ENCODE measurements around the gene TBCD.

TBCD gene

GRCh38 chr17:82817947-82818346 lies 66.1 kb downstream of the TBCD start:
- peaks cover 5 to 8% of the 10 kb centered on the region in 2 donors for H3K4me1 Mint-ChIP-seq (ENCODE audit: low read depth in 2 of 2)
- DNase-seq = no peak
- H3K27me3 Mint-ChIP-seq = no peaks in the 10 kb centered on the region
- ATAC-seq (replicated peaks) = no peak
- H3K9me3 Mint-ChIP-seq = peaks cover 0 to 6% of the 10 kb centered on the region in 2 donors
- H3K27ac Mint-ChIP-seq = no peak overlapping the region
- peaks cover 13% of the 10 kb centered on the region for H3K36me3 Mint-ChIP-seq (ENCODE audit: insufficient read depth)
- H3K4me3 Mint-ChIP-seq = no peak overlapping the region

- H3K36me3 Mint-ChIP-seq (ENCODE audit: insufficient read depth) = peaks cover 6% of the 10 kb centered on the region
- H3K9me3 Mint-ChIP-seq = peaks cover 0 to 6% of the 10 kb centered on the region in 2 donors
- H3K27ac Mint-ChIP-seq = peak overlapping the region in 1 of 2 donors; percentile 81
- peaks cover 4 to 5% of the 10 kb centered on the region in 2 donors for H3K4me1 Mint-ChIP-seq (ENCODE audit: low read depth in 2 of 2)
- H3K27me3 Mint-ChIP-seq = no peaks in the 10 kb centered on the region
- H3K4me3 Mint-ChIP-seq = no peak overlapping the region
- ATAC-seq (replicated peaks) (no peak), DNase-seq (no peak)
Measured at GRCh38 chr17:82820278-82821251, 68.7 kb downstream of the TBCD start.

- DNase-seq (no peak), ATAC-seq (replicated peaks) (no peak)
- Mint-ChIP-seq H3K9me3 (peaks cover 0 to 6% of the 10 kb centered on the region in 2 donors), H3K27me3 (no peaks in the 10 kb centered on the region), H3K4me1 (ENCODE audit: low read depth in 2 of 2) (peaks cover 2 to 5% of the 10 kb centered on the region in 2 donors), H3K27ac (peak overlapping the region in 1 of 2 donors; percentile 81), H3K36me3 (ENCODE audit: insufficient read depth) (peaks cover 6% of the 10 kb centered on the region), H3K4me3 (no peak overlapping the region)
Measured at GRCh38 chr17:82821554-82821953, 69.7 kb downstream of the TBCD start.

DNA sequence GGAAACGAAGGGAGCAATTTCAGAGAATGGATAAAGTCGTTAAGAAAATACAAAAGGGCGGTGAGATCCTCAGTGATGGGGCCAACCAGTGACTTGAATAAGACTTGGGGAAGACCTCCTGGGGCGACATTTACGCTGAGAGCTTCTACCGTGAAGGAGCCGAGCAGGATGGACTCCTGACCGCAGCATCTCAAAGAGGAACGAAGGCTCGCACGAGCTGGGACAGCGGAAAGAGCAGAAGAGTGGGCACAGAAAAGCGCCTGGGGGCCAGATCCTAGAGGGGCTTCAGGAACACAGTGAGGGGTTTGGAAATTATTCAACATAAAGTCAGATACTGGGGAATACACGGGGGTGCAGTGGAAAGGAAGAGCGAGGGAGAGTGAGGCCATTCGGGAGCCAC lies 70.4 kb downstream of the TBCD start:
- peaks cover 2 to 5% of the 10 kb centered on the region in 2 donors for H3K4me1 Mint-ChIP-seq (ENCODE audit: low read depth in 2 of 2)
- DNase-seq (no peak), ATAC-seq (replicated peaks) (no peak)
- peaks cover 0 to 6% of the 10 kb centered on the region in 2 donors for H3K9me3 Mint-ChIP-seq
- H3K27ac Mint-ChIP-seq = peak overlapping the region in 1 of 2 donors; percentile 2
- no peaks in the 10 kb centered on the region for H3K27me3 Mint-ChIP-seq
- no peak overlapping the region for H3K4me3 Mint-ChIP-seq
- peaks cover 4% of the 10 kb centered on the region for H3K36me3 Mint-ChIP-seq (ENCODE audit: insufficient read depth)

GRCh38 chr17:82823004-82823403 lies 71.1 kb downstream of the TBCD start:
- ATAC-seq (replicated peaks) (no peak), DNase-seq (no peak)
- Mint-ChIP-seq H3K27ac (no peak overlapping the region), H3K36me3 (ENCODE audit: insufficient read depth) (peaks cover 4% of the 10 kb centered on the region), H3K4me3 (no peak overlapping the region), H3K9me3 (peaks cover 0 to 6% of the 10 kb centered on the region in 2 donors), H3K4me1 (ENCODE audit: low read depth in 2 of 2) (peaks cover 0 to 5% of the 10 kb centered on the region in 2 donors), H3K27me3 (no peaks in the 10 kb centered on the region)

DNA sequence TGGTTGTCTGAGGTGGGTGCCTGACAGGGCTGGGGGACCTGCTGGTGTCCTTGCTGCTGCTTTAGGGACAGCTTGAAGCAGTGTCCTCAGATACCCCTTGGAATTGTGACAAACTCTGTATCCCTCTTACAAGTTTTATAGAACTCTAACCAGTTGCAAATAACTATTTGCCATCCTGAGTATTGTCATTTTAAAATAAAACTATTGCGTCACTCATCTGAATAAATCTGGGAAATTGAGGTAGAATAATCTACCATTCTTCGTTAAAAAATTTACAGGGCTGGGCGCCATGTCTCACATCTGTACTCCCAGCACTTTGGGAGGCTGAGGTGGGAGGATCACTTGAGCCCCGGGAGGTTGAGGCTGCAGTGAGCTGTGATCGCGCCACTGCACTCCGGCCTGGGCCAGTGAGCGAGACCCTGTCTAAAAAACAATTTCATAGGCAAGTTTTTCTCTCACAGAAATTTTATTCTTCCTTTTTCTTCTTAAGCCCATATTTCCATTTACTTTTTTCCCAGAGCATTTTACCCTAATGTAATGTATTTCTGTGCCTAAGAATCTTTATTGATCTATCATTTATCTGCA lies 73.8 kb downstream of the TBCD start:
- peaks cover 5 to 7% of the 10 kb centered on the region in 2 donors for H3K4me1 Mint-ChIP-seq (ENCODE audit: low read depth in 2 of 2)
- H3K36me3 Mint-ChIP-seq (ENCODE audit: insufficient read depth) = no peaks in the 10 kb centered on the region
- peak overlapping the region in 1 of 2 donors; percentile 32 for H3K27ac Mint-ChIP-seq

GRCh38 chr17:82826211-82826610 lies 74.3 kb downstream of the TBCD start:
- H3K4me1 Mint-ChIP-seq (ENCODE audit: low read depth in 2 of 2) = peaks cover 1 to 7% of the 10 kb centered on the region in 2 donors
- peak overlapping the region in 1 of 2 donors; percentile 38 for H3K27ac Mint-ChIP-seq
- H3K36me3 Mint-ChIP-seq (ENCODE audit: insufficient read depth) = no peaks in the 10 kb centered on the region
- no peaks in the 10 kb centered on the region for H3K9me3 Mint-ChIP-seq
- DNase-seq (no peak), ATAC-seq (replicated peaks) (no peak)
- H3K27me3 Mint-ChIP-seq = no peaks in the 10 kb centered on the region
- no peak overlapping the region for H3K4me3 Mint-ChIP-seq

More for the DNA sequence above, 73.8 kb downstream of the TBCD start:
- H3K4me3 Mint-ChIP-seq = no peak overlapping the region
- DNase-seq (no peak), ATAC-seq (replicated peaks) (no peak)
- H3K27me3 Mint-ChIP-seq = no peaks in the 10 kb centered on the region
- no peaks in the 10 kb centered on the region for H3K9me3 Mint-ChIP-seq

- Mint-ChIP-seq H3K27me3 (no peaks in the 10 kb centered on the region), H3K36me3 (ENCODE audit: insufficient read depth) (no peaks in the 10 kb centered on the region), H3K4me1 (ENCODE audit: low read depth in 2 of 2) (peaks cover 0 to 9% of the 10 kb centered on the region in 2 donors), H3K4me3 (no peak overlapping the region), H3K9me3 (no peaks in the 10 kb centered on the region), H3K27ac (peak overlapping the region in 1 of 2 donors; percentile 38)
- no peak for ATAC-seq (replicated peaks)
- no peak for DNase-seq
Measured at GRCh38 chr17:82826956-82827355, 75.1 kb downstream of the TBCD start.

- Mint-ChIP-seq H3K36me3 (ENCODE audit: insufficient read depth) (no peaks in the 10 kb centered on the region), H3K4me3 (no peak overlapping the region), H3K27ac (no peak overlapping the region)
Measured at GRCh38 chr17:82828875-82829487, 77.1 kb downstream of the TBCD start.

GRCh38 chr17:82830249-82830661 lies 78.4 kb downstream of the TBCD start:
- no peak for ATAC-seq (replicated peaks)
- Mint-ChIP-seq H3K4me3 (no peak overlapping the region), H3K36me3 (ENCODE audit: insufficient read depth) (peaks cover 3% of the 10 kb centered on the region), H3K9me3 (no peaks in the 10 kb centered on the region), H3K27me3 (no peaks in the 10 kb centered on the region), H3K27ac (no peak overlapping the region), H3K4me1 (ENCODE audit: low read depth in 2 of 2) (peaks cover 0 to 9% of the 10 kb centered on the region in 2 donors)
- no peak for DNase-seq

More at GRCh38 chr17:82828875-82829487, 77.1 kb downstream of the TBCD start:
- no peak for DNase-seq
- H3K27me3 Mint-ChIP-seq = no peaks in the 10 kb centered on the region
- ATAC-seq (replicated peaks) = no peak
- H3K9me3 Mint-ChIP-seq = no peaks in the 10 kb centered on the region
- H3K4me1 Mint-ChIP-seq (ENCODE audit: low read depth in 2 of 2) = peaks cover 0 to 9% of the 10 kb centered on the region in 2 donors

DNA sequence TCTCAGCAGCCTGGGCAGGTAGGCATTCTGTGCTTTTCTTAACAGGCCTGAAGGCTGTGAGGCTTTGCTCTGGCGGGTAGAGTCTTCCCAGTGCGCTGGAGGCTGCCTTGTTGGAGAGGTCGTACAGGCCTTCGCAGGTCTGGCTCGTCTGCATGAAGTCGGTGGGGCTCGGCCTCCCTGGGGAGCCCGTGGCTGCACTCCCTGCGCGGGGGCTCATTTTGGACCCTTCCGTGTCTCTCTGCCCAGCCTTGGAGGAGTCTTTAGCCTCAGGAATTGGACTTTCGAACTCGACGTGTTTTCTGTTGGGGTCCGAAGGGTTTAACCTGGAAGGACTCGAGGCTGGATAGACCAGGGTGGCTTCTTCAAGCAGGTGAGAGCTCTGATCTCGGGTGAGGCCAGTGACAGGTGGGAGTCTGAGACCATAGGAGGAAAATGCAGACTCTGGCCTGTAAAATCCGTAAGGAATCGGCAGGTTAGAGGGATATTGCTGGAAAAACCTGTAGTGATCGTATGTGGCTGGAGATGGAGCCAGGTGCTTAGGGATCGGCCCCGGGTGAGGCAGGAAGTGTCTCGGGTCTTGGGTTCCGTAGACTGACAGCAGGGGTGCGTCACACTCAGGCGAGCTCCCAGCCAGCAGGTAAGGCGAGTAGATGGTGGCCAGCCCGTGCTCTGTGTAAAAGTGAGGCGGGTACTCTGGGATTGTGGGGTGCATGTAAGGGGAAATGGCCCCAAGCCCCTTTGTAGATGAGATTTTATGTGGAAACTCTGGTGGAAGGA lies 79.4 kb downstream of the TBCD start:
- peak overlapping the region in 1 of 2 donors; percentile 39 for H3K27ac Mint-ChIP-seq
- DNase-seq = no peak
- no peaks in the 10 kb centered on the region for H3K9me3 Mint-ChIP-seq
- ATAC-seq (replicated peaks) = no peak
- peaks cover 0 to 9% of the 10 kb centered on the region in 2 donors for H3K4me1 Mint-ChIP-seq (ENCODE audit: low read depth in 2 of 2)
- no peaks in the 10 kb centered on the region for H3K27me3 Mint-ChIP-seq
- H3K36me3 Mint-ChIP-seq (ENCODE audit: insufficient read depth) = peaks cover 5% of the 10 kb centered on the region
- H3K4me3 Mint-ChIP-seq = no peak overlapping the region

- H3K27me3 Mint-ChIP-seq = no peaks in the 10 kb centered on the region
Measured at GRCh38 chr17:82831818-82832200, 79.9 kb downstream of the TBCD start.

GRCh38 chr17:82832411-82832810 lies 80.5 kb downstream of the TBCD start:
- H3K4me3 Mint-ChIP-seq = no peak overlapping the region
- H3K27ac Mint-ChIP-seq = no peak overlapping the region

More at GRCh38 chr17:82831818-82832200, 79.9 kb downstream of the TBCD start:
- peaks cover 0 to 10% of the 10 kb centered on the region in 2 donors for H3K4me1 Mint-ChIP-seq (ENCODE audit: low read depth in 2 of 2)
- DNase-seq (no peak), ATAC-seq (replicated peaks) (no peak)
- peaks cover 5% of the 10 kb centered on the region for H3K36me3 Mint-ChIP-seq (ENCODE audit: insufficient read depth)
- H3K27ac Mint-ChIP-seq = peak overlapping the region in 1 of 2 donors; percentile 39
- no peak overlapping the region for H3K4me3 Mint-ChIP-seq
- no peaks in the 10 kb centered on the region for H3K9me3 Mint-ChIP-seq

More at GRCh38 chr17:82832411-82832810, 80.5 kb downstream of the TBCD start:
- Mint-ChIP-seq H3K36me3 (ENCODE audit: insufficient read depth) (peaks cover 5% of the 10 kb centered on the region), H3K27me3 (no peaks in the 10 kb centered on the region), H3K4me1 (ENCODE audit: low read depth in 2 of 2) (peaks cover 0 to 12% of the 10 kb centered on the region in 2 donors), H3K9me3 (no peaks in the 10 kb centered on the region)
- ATAC-seq (replicated peaks) (no peak), DNase-seq (no peak)
